Measurements from ENCODE around the gene ACTG1. TPM values are rescaled to one million over a fixed set of nuclear protein-coding genes. Genes with fewer than 3 reads are reported as not detected.

Gene ACTG1
- total and polyA plus RNA-seq, 2 of the 4 experiments (the other 2 are of a cell fraction), result 10,907 to 15,732 TPM

DNA sequence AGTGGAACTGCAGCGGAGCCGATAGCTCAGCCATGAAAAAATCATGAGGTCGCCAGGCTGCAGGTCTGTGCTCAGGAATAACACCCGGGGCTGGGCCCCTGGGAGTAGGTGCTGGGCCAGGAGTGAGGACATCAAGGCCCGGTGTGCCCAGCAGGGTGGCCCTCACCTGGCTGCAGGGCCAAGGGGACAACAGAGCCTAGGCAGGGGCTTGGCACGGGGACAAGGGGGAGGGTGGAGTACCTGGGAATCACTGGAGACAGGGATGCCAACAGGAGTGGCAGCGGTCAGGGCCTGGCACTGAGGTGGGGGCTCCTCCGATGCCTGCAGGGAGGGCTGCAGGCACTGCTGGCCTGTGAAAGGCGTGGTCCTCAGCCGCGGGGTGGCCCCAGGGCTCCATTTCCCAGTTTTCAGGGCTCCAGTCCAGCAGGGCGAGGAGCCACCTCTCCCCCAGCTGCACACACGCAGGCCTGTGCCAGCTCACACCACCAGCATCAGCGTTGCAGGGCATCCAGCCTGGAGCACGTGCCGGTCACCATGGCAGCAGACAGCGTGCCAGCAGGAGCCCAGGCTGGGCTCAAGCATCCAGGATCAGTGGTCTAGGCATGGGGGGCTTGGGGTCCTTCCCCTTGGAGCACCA lies 10.9 kb upstream of the ACTG1 start:
- Histone ChIP-seq H3K27ac (ENCODE audit: insufficient read depth, low read length) (no peak overlapping the region), H2BK20ac (ENCODE audit: low read depth, low read length) (no peak overlapping the region), H4K8ac (ENCODE audit: low read depth in 2 of 2, low read length in 2 of 2) (no peak overlapping the region), H2AK5ac (ENCODE audit: low read depth, low read length) (no peak overlapping the region), H3K4me3 (ENCODE audit: insufficient read depth, low read depth, low read length) (no peak overlapping the region), H3K14ac (replicated peaks; ENCODE audit: low read depth, low read length) (no peak overlapping the region), H3K4me1 (ENCODE audit: control insufficient read depth, insufficient read depth, low read length) (peaks cover 18% of the 10 kb centered on the region), H3K18ac (ENCODE audit: low read depth, low read length) (no peak overlapping the region), H3K36me3 (ENCODE audit: control insufficient read depth, insufficient read depth, low read length) (no peaks in the 10 kb centered on the region), H2BK120ac (ENCODE audit: low read depth, low read length) (no peak overlapping the region), H2BK5ac (ENCODE audit: low read depth, low read length, poor library complexity, severe bottlenecking) (no peak overlapping the region), H3K23ac (ENCODE audit: low read depth, low read length) (no peak overlapping the region), H2BK15ac (ENCODE audit: low read depth, low read length) (no peak overlapping the region), H3K79me1 (ENCODE audit: low read depth in 1 of 2, low read length in 2 of 2) (peaks cover 0 to 13% of the 10 kb centered on the region in 2 experiments; a peak in 2 of 4 replicates), H4K20me1 (ENCODE audit: insufficient read depth, low read length) (peaks cover 39% of the 10 kb centered on the region), H3K56ac (ENCODE audit: extremely low read depth, insufficient read depth, low read length) (no peak overlapping the region), H3K27me3 (ENCODE audit: control insufficient read depth, insufficient read depth, low read length) (peaks cover 7% of the 10 kb centered on the region; the same call in 1 of the 2 replicates), H4K91ac (ENCODE audit: insufficient read depth, low read depth, low read length) (no peak overlapping the region), H3K9me1 (ENCODE audit: insufficient read depth, low read length) (peaks cover 5% of the 10 kb centered on the region; the same call in 1 of the 2 replicates), H4K5ac (ENCODE audit: low read depth, low read length) (no peak overlapping the region), H2AFZ (replicated peaks; ENCODE audit: low read length, poor library complexity) (peak overlapping the region; percentile 67), H3K9me3 (ENCODE audit: control insufficient read depth, insufficient read depth, low read length) (no peaks in the 10 kb centered on the region), H3K4me2 (ENCODE audit: low read depth, low read length) (no peak overlapping the region), H3K9ac (ENCODE audit: low read depth, low read length) (no peak overlapping the region), H2AK9ac (replicated peaks; ENCODE audit: low read depth, low read length, poor library complexity) (peak overlapping the region; percentile 72), H3K4ac (ENCODE audit: low read depth, low read length) (no peak overlapping the region)
- DNase-seq (peak; percentile 21), ATAC-seq (ENCODE audit: low read depth) (peak; percentile 5; the same call in 1 of the 2 replicates)
- CTCF ChIA-PET, result no interaction called here
- in situ Hi-C loops (cut with MboI; ENCODE audit: low sequenced_read_pairs), result no loop called here
- WGBS, 2 experiments (ENCODE audit: extremely low coverage in 2 of 2, insufficient read length in 1 of 2), result 32% methylated on average over 6 of the region's 17 CpGs; no CpG with 5 or more reads in 1 of the 2 experiments
- TF ChIP-seq, protein P1, sequence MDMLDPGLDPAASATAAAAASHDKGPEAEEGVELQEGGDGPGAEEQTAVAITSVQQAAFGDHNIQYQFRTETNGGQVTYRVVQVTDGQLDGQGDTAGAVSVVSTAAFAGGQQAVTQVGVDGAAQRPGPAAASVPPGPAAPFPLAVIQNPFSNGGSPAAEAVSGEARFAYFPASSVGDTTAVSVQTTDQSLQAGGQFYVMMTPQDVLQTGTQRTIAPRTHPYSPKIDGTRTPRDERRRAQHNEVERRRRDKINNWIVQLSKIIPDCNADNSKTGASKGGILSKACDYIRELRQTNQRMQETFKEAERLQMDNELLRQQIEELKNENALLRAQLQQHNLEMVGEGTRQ (IDR thresholded peaks at IDR 0.05; ENCODE audit: low read depth, low read length), result peak; percentile 70; the same call in 1 of the 2 replicates
- TF ChIP-seq CEBPB (IDR thresholded peaks at IDR 0.05; ENCODE audit: low read depth, low read length), result no peak
- TF ChIP-seq RAD21 (IDR thresholded peaks at IDR 0.05; ENCODE audit: low read length), result no peak
- peak; percentile 91 for TF ChIP-seq BHLHE40 (IDR thresholded peaks at IDR 0.05; ENCODE audit: low read depth, low read length)
- no peak for TF ChIP-seq RFX5 (IDR thresholded peaks at IDR 0.05; ENCODE audit: low read depth, low read length)
- intact Hi-C loops (cut with micrococcal nuclease), result no loop called here
- BruUV-seq (replicated peaks), result no TSS peak
- POLR2A ChIA-PET (ENCODE audit: unreplicated experiment), result interaction anchor here (0.6 kb wide), 1 partner anchor 39 kb away, joined by 3 read pairs; no protein-coding TSS in a partner anchor
- dilution Hi-C loops (cut with HindIII; ENCODE audit: low sequenced_read_pairs, unreplicated experiment), result no loop called here
